Tibial nerve (tissue), 4 donors: ENCODE data around the gene MSX1.

Experiments
- EP300 ChIP-seq, 2 donors: sonication (generic); formaldehyde crosslinking; IDR thresholded peaks; one replicate each; pipeline ENCODE4 v1.6.1; 2017; ENCODE audit warnings: antibody characterized with exemption in 2 of 2, mild to moderate bottlenecking in 1 of 2
- POLR2A ChIP-seq, 2 donors: fragments of 450-650 bp; IDR thresholded peaks; one replicate each; pipeline ENCODE4 v1.6.1; 2017; ENCODE audit warnings: antibody characterized with exemption in 2 of 2, mild to moderate bottlenecking in 2 of 2, moderate library complexity in 2 of 2
- TF ChIP-seq, protein P1 (sequence below), 5 experiments: fragments of 200-600 bp in 3 of 5; fragments of 450-650 bp in 2 of 5; sonication (generic) in 3 of 5; IDR thresholded peaks; one replicate each; pipeline ENCODE4 v1.5.1; 2016 to 2019; ENCODE audit warnings: antibody characterized with exemption in 5 of 5, mild to moderate bottlenecking in 3 of 5, moderate library complexity in 2 of 5

DNA sequence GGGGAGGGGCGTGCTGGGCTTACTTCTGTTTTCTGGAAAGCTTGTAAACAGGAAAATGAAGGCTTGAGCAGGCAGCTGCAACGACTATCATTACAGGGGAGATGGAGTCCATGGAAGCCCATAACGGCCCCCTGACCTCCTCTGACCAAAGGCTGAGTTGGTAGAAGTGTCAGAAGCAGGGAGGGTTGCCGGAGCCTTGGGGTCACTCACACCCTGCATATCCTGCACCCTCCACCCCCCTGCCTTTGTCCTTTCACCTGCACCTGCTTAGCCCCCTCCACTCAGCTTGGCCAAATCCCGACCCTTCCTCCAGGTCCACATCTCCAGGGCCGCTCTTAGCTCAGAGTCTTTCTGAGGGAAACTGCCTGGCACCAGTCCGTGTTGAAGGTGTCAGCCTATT, 12.5 kb upstream of the MSX1 start:
- TF ChIP-seq, protein P1, sequence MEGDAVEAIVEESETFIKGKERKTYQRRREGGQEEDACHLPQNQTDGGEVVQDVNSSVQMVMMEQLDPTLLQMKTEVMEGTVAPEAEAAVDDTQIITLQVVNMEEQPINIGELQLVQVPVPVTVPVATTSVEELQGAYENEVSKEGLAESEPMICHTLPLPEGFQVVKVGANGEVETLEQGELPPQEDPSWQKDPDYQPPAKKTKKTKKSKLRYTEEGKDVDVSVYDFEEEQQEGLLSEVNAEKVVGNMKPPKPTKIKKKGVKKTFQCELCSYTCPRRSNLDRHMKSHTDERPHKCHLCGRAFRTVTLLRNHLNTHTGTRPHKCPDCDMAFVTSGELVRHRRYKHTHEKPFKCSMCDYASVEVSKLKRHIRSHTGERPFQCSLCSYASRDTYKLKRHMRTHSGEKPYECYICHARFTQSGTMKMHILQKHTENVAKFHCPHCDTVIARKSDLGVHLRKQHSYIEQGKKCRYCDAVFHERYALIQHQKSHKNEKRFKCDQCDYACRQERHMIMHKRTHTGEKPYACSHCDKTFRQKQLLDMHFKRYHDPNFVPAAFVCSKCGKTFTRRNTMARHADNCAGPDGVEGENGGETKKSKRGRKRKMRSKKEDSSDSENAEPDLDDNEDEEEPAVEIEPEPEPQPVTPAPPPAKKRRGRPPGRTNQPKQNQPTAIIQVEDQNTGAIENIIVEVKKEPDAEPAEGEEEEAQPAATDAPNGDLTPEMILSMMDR (IDR thresholded peaks at IDR 0.05): no peak
- TF ChIP-seq POLR2A (IDR thresholded peaks at IDR 0.05) (no peak), EP300 (IDR thresholded peaks at IDR 0.05) (no peak)
